Right ventricle myocardium inferior (tissue), 1 donor: ENCODE results near the gene ZNF124. TPM values are rescaled to one million over a fixed set of nuclear protein-coding genes. Genes with fewer than 3 reads are reported as not detected.
"Not testable (repeated sequence)": the region's sequence is repeated elsewhere in the genome, so short reads cannot be mapped to it uniquely, and the experiment has no call there.

ENCODE experiments used
- ATAC-seq: fragments of 200-7000 bp; cut with Tn5 transposase; one replicate; pipeline ENCODE4 v1.9.1; 2020; ENCODE audit warnings: mild to moderate bottlenecking, moderate library complexity
- DNase-seq: peaks from one replicate; pipeline ENCODE4 v3.0.0; 2021; ENCODE audit errors: missing footprints
- intact Hi-C: fragments of 100-400 bp; cut with DNase I; formaldehyde crosslinking; loops from one replicate; pipeline ENCODE4 v1.11.0; 2022
- long read RNA-seq: library from polyadenylated mRNA; unstranded; transcript quantifications from one replicate; pipeline ENCODE4 v2.0.0, GENCODE V29; 2021
- total RNA-seq: library from RNA; stranded (reverse); fragmentation: NEBNext Ultra II Directional; extraction: Animal tissue kit (Norgen Biotek cat#: 25700); gene quantifications from one replicate; pipeline ENCODE4 v1.2.1, GENCODE V29; 2021
- donor health status: DM: no; HTN: yes; CAD: no; lungs with severe emphysema.

Gene ZNF124
- 7.9 TPM for total RNA-seq
- long read RNA-seq, partial matches to known transcripts = 0 of 3 reads
- long read RNA-seq, other reads (novel, unspliced or antisense) = 1 of 3 reads

DNA sequence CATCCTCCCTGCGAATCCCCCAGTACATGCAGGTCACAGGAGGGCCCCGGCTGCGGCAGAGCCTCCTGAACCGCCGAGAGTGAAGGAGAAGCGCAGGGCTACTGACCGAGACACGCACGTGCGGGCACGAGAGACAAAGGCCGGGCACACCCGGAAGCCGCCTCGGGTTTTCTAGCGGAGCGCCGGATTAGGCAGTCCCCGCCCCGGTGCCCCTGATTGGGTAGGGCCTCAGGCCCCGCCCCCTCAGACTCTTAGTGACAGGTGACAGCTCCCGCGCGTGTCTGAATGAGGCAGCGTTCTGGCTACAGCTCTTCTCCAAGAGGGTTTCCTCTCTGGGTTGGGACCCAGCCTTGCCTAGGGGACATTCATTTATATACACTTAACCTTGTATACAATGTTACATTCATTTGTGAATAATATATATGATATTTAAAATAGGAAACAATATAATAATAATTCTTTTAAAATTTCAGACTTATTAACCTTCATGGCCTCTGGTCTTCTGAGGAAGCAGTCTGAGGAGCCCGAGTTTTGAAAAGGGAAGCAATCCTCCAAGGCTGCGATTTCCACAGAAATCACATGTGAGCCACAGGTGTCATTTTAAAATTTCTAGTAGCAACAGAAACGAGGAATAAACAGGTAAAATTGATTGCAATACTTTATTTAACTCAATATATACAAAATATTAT lies at the start of gene ZNF124:
ZNF124 (minus strand) TSS at position 146 of the 689 bp plus-strand sequence; CDS start at position 3, 143 bp downstream.
- not testable (repeated sequence) for DNase-seq
- intact Hi-C loops = loop anchor here (5.0 kb wide), 1 partner anchor 40 kb away; no protein-coding TSS in a partner anchor
- peak; percentile 100 for ATAC-seq

- DNase-seq, intact Hi-C loops, ATAC-seq: not testable (repeated sequence)
Observed at GRCh38 chr1:247220280-247220679, 48.5 kb upstream of the ZNF124 start.

- no peak for ATAC-seq
- intact Hi-C loops = no loop called here
- no peak for DNase-seq
Observed at GRCh38 chr1:247218121-247218651, 46.4 kb upstream of the ZNF124 start.

GRCh38 chr1:247216261-247216660 lies 44.4 kb upstream of the ZNF124 start:
- DNase-seq (no peak), ATAC-seq (no peak)
- intact Hi-C loops = no loop called here

DNA sequence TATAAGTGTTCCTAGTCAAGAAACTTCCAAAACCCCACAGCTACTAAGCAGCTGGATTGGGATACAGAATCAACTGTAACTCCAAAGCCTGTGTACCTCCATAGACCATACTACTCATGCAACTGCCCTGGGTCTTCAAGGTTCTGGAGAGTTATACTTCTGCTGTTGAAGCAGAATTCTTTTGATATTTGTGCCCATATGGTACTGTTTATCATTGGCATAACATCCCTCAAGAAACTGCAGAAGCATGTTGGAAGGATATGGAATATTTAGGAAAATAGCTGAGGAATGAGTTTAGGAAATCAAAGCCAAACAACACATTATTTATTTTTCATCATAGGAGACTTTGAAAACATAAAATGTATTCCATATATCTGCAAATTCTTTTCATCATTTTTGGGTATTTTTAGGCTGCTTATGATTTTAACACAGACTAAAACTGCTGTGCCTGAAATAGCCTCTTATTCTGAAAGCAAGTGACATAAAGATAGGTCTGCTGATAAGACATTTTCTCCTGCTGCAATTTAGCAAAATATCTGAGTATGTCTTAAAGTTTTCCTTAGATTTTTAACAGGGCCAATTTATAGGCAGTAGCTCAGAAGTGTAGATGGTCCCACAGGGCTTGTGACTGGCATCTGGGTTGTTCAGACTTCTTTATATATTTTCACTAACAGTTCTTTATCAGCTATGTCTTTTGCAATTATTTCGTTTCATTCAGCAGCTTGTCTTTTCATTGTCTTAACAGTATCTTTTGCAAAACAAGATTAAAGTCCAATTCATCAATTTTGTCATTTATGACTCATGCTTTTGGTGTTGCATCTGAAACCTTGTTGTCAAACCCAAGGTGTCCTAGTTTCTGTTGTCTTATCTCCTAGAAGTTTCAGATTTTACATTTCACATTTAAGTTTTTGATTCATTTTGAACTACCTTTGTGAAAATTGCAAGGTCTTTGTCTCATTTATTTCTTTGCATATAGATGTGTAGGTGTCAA lies 41.1 kb upstream of the ZNF124 start:
- ATAC-seq (no peak), DNase-seq (no peak)
- intact Hi-C loops = loop anchor here (5.0 kb wide), 2 partner anchors 41 to 119 kb away; partner anchors contain the start of genes ZNF124 and ZNF496

DNA sequence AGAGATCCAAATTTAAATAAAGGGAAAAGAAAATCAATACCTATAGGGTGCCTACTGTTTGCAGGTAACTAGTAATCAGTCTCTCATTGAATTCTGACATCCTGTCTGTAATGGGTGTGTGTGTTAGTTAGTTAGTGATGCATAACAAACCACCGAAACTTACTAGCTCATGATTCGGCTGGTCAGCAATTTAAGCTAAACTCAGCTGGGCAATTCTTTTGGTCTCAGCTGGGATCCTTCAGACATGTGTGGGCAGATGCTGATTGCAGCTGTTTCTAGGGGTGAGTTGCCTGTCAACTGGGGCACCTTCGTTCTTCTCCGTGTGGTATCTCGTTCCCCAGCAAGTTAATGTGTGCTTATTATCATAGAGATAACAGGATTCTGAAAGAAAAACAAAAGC lies 40.2 kb upstream of the ZNF124 start:
- no peak for DNase-seq
- intact Hi-C loops = loop anchor here (5.0 kb wide), 2 partner anchors 40 to 120 kb away; partner anchors contain the start of genes ZNF124 and ZNF496
- ATAC-seq = no peak

DNA sequence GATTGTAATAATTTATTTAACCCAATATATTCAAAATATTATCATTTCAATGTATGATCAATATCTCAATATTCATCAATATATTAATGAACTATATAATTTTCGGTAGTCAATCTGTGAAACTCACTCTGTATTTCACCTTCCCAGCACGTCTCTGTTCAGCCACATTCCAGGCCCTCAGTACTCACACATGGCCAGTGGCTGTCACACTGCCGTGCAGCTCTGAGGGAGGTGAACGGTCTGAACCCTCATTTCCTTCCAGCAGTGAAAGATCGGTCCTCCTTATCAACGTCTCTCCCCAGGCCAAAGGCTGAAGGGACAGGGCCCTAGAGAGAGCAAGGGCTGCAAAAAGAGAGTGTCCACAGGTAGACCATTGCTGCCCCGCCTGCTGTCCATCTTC lies 39.5 kb upstream of the ZNF124 start:
- no peak for ATAC-seq
- no peak for DNase-seq
- intact Hi-C loops = loop anchor here (5.0 kb wide), 2 partner anchors 39 to 121 kb away; partner anchors contain the start of genes ZNF124 and ZNF496

DNA sequence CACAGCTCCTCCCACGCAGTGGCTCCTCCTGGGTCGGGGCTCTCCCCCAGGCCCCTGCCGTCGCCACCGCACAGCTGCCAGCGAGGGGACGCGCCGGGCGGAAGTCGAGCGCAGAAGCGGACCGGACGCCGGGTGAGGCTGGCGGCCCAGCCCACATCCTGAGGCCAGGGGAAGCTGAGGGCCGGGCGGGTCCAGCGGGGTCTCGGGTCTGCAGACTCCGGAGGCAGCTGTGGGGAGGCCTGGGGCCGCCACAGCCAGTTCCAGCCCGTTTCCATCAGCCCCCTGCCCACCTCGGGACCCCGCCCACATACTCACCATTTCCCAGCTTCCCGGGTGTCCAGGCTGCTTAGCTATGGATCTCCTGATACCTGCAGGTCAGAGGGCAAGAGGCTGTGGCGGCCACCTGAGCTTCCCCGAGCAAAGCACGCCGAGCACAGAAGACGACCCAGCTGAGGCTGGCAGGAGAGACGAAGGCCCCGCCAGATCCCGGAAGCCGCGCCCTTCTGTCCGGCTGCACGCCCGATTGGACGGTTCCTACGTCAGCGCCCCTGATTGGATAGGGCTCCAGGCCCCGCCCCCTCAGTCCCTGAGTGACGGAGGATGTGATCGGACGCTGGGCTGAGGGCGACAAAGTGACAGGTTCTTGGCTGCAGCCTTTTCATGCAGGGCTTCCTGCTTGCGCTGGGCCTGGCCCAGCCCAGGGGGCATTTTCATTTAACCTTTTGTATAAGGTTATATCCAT lies 38.7 kb upstream of the ZNF124 start:
- intact Hi-C loops = loop anchor here (5.0 kb wide), 2 partner anchors 38 to 122 kb away; partner anchors contain the start of genes ZNF124 and ZNF496
- ATAC-seq (peak; percentile 100), DNase-seq (peak; percentile 99)

DNA sequence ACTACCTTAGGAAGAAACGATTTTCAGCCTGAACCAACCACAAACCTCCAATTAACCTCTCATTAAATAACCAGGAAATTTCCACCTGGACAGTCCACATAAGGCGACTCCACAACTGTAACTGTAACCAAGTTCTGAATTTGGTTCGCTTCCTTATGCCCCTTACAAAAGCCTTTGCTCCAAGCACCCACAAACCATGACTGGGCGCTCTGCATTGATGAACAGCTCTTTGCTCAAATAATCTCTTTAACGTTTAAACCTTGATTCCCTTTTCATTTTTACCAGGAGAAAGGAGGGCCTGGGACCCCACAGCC lies 38.2 kb upstream of the ZNF124 start:
- intact Hi-C loops = loop anchor here (5.0 kb wide), 2 partner anchors 38 to 122 kb away; partner anchors contain the start of genes ZNF124 and ZNF496
- no peak for DNase-seq
- ATAC-seq = no peak

DNA sequence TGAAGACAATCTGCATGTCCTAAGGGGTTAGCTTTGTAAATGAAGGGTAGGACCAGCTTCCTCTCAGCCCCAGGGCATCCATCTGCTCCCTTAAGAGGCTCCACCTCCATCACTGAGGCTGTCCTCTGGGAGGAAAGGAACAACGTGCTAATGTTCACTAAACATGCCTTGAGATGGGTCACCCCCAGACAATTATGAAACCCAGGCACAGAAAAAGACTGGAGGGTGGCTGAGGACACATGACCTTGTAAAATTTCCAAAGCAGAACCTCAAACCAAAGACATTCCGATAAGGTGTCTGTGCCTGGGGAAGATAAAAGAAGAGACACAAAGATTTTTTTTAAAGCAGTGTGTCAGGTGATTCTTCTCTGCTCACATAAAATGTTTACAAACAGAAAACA lies 37.6 kb upstream of the ZNF124 start:
- no peak for ATAC-seq
- intact Hi-C loops = loop anchor here (5.0 kb wide), 1 partner anchor 102 kb away; no protein-coding TSS in a partner anchor
- no peak for DNase-seq

DNA sequence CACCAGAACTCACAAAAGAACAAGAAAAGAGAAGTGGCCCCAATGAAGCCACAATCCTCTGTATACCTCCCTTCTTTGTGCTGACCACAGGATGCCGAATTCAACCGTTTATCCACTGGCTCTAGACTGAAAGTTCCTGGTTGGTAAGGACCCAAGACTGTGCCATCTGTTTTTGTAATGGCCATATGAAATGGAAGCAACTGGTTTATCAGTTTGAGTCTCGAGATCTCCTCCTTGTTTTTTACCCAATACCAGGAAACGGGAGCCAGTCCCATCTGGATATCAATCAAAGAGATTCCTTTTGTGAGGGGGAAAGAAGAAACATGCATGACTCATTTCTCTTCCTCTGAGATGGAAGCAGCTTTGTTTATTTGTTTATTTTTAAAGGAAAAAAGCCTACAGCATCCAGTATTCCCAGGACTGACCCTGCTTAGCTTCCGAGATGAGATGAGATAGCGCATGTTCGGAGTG lies 32.4 kb upstream of the ZNF124 start:
- intact Hi-C loops = no loop called here
- ATAC-seq (no peak), DNase-seq (no peak)

- ATAC-seq (no peak), DNase-seq (no peak)
- intact Hi-C loops = no loop called here
Observed at GRCh38 chr1:247198781-247199180, 27.0 kb upstream of the ZNF124 start.

GRCh38 chr1:247193958-247194357 lies 22.1 kb upstream of the ZNF124 start:
- intact Hi-C loops = no loop called here
- DNase-seq (no peak), ATAC-seq (no peak)

DNA sequence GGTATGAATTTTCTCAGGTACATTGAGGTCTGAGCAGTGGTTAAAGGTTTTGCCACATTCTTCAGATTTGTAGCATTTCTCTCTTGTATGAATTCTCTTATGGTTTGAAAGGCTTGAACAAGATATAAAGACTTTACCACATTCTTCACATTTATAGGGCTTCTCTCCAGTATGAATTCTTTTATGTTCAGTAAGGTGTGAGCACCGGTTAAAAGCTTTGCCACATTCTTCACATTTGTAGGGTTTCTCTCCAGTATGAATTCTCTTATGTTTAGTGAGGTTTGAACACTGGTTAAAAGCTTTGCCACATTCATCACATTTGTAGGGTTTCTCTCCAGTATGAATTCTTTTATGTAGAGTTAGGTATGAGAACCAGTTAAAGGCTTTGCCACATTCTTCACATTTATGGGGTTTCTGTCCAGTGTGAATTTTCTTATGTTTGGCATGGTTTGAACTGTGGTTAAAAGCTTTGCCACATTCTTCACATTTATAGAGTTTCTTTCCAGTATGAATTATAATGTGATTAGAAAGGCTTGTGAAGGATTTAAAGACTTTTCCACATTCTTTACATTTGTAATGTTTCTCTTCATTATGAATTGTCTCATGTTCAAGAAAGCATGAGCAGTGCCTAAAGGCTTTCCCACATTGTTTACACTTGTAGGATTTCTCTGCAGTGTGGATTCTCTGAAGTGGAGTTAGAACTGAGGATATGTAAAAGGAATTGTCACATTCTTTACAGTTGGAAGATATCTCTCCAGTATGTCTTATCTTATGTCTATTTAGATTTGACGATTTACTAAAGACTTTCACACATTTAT lies 18.4 kb upstream of the ZNF124 start:
- DNase-seq (no peak), ATAC-seq (no peak)
- intact Hi-C loops = no loop called here

GRCh38 chr1:247185667-247186066 lies 13.8 kb upstream of the ZNF124 start:
- ATAC-seq (no peak), DNase-seq (no peak)
- intact Hi-C loops = no loop called here

GRCh38 chr1:247184254-247184653 lies 12.4 kb upstream of the ZNF124 start:
- intact Hi-C loops = no loop called here
- no peak for DNase-seq
- ATAC-seq = no peak

- ATAC-seq (no peak), DNase-seq (no peak)
- intact Hi-C loops = no loop called here
Observed at GRCh38 chr1:247182994-247183393, 11.2 kb upstream of the ZNF124 start.
